ENCODE data around the gene PAX6.

The PAX6 gene

GRCh38 chr11:31797190-31798056 lies 13.7 kb downstream of the PAX6 start:
- Histone ChIP-seq H3K27ac (ENCODE audit: low read depth, low read length) (no peak overlapping the region), H3K4me1 (ENCODE audit: control insufficient read depth in 1 of 2, insufficient read depth in 2 of 2, low read length in 2 of 2) (peaks cover 0 to 6% of the 10 kb centered on the region in 2 donors), H3K36me3 (ENCODE audit: control insufficient read depth in 1 of 2, insufficient read depth in 2 of 2, low read length in 2 of 2) (no peaks in the 10 kb centered on the region), H3K9me3 (ENCODE audit: control insufficient read depth in 1 of 2, low read length in 2 of 2) (no peaks in the 10 kb centered on the region), H3K27me3 (ENCODE audit: control insufficient read depth in 1 of 2, insufficient read depth in 2 of 2, low read length in 2 of 2) (peaks cover 55 to 74% of the 10 kb centered on the region in 2 donors), H3K9ac (ENCODE audit: low read depth in 1 of 2, low read length in 2 of 2) (no peak overlapping the region), H3K4me3 (ENCODE audit: low read depth in 1 of 2, low read length in 2 of 2) (no peak overlapping the region)

GRCh38 chr11:31796499-31797189 lies 14.5 kb downstream of the PAX6 start:
- no peak overlapping the region for H3K27ac ChIP-seq (ENCODE audit: low read depth, low read length)
- H3K4me3 ChIP-seq (ENCODE audit: low read depth in 1 of 2, low read length in 2 of 2), result no peak overlapping the region
- H3K9me3 ChIP-seq (ENCODE audit: control insufficient read depth in 1 of 2, low read length in 2 of 2), result no peaks in the 10 kb centered on the region
- no peaks in the 10 kb centered on the region for H3K36me3 ChIP-seq (ENCODE audit: control insufficient read depth in 1 of 2, insufficient read depth in 2 of 2, low read length in 2 of 2)
- peaks cover 50 to 67% of the 10 kb centered on the region in 2 donors for H3K27me3 ChIP-seq (ENCODE audit: control insufficient read depth in 1 of 2, insufficient read depth in 2 of 2, low read length in 2 of 2)
- no peak overlapping the region for H3K9ac ChIP-seq (ENCODE audit: low read depth in 1 of 2, low read length in 2 of 2)
- H3K4me1 ChIP-seq (ENCODE audit: control insufficient read depth in 1 of 2, insufficient read depth in 2 of 2, low read length in 2 of 2), result peaks cover 0 to 6% of the 10 kb centered on the region in 2 donors

GRCh38 chr11:31795706-31796498 lies 15.2 kb downstream of the PAX6 start:
- Histone ChIP-seq H3K27me3 (ENCODE audit: control insufficient read depth in 1 of 2, insufficient read depth in 2 of 2, low read length in 2 of 2) (peaks cover 42 to 60% of the 10 kb centered on the region in 2 donors), H3K36me3 (ENCODE audit: control insufficient read depth in 1 of 2, insufficient read depth in 2 of 2, low read length in 2 of 2) (no peaks in the 10 kb centered on the region), H3K27ac (ENCODE audit: low read depth, low read length) (no peak overlapping the region), H3K4me3 (ENCODE audit: low read depth in 1 of 2, low read length in 2 of 2) (no peak overlapping the region), H3K9ac (ENCODE audit: low read depth in 1 of 2, low read length in 2 of 2) (no peak overlapping the region), H3K9me3 (ENCODE audit: control insufficient read depth in 1 of 2, low read length in 2 of 2) (no peaks in the 10 kb centered on the region), H3K4me1 (ENCODE audit: control insufficient read depth in 1 of 2, insufficient read depth in 2 of 2, low read length in 2 of 2) (peaks cover 0 to 6% of the 10 kb centered on the region in 2 donors)

- Histone ChIP-seq H3K4me3 (ENCODE audit: low read depth in 1 of 2, low read length in 2 of 2) (no peak overlapping the region), H3K27me3 (ENCODE audit: control insufficient read depth in 1 of 2, insufficient read depth in 2 of 2, low read length in 2 of 2) (peaks cover 30 to 46% of the 10 kb centered on the region in 2 donors), H3K9ac (ENCODE audit: low read depth in 1 of 2, low read length in 2 of 2) (no peak overlapping the region), H3K27ac (ENCODE audit: low read depth, low read length) (no peak overlapping the region), H3K9me3 (ENCODE audit: control insufficient read depth in 1 of 2, low read length in 2 of 2) (no peaks in the 10 kb centered on the region), H3K4me1 (ENCODE audit: control insufficient read depth in 1 of 2, insufficient read depth in 2 of 2, low read length in 2 of 2) (peaks cover 0 to 6% of the 10 kb centered on the region in 2 donors), H3K36me3 (ENCODE audit: control insufficient read depth in 1 of 2, insufficient read depth in 2 of 2, low read length in 2 of 2) (no peaks in the 10 kb centered on the region)
These were observed 16.6 kb downstream of the PAX6 start for GRCh38 chr11:31794548-31794947.

- Histone ChIP-seq H3K9ac (ENCODE audit: low read depth in 1 of 2, low read length in 2 of 2) (no peak overlapping the region), H3K27me3 (ENCODE audit: control insufficient read depth in 1 of 2, insufficient read depth in 2 of 2, low read length in 2 of 2) (peaks cover 19 to 33% of the 10 kb centered on the region in 2 donors), H3K4me3 (ENCODE audit: low read depth in 1 of 2, low read length in 2 of 2) (no peak overlapping the region), H3K27ac (ENCODE audit: low read depth, low read length) (no peak overlapping the region), H3K9me3 (ENCODE audit: control insufficient read depth in 1 of 2, low read length in 2 of 2) (no peaks in the 10 kb centered on the region), H3K36me3 (ENCODE audit: control insufficient read depth in 1 of 2, insufficient read depth in 2 of 2, low read length in 2 of 2) (no peaks in the 10 kb centered on the region), H3K4me1 (ENCODE audit: control insufficient read depth in 1 of 2, insufficient read depth in 2 of 2, low read length in 2 of 2) (peaks cover 0 to 1% of the 10 kb centered on the region in 2 donors)
These were observed 17.9 kb downstream of the PAX6 start for GRCh38 chr11:31793264-31793663.

GRCh38 chr11:31792456-31792855 lies 18.7 kb downstream of the PAX6 start:
- Histone ChIP-seq H3K27me3 (ENCODE audit: control insufficient read depth in 1 of 2, insufficient read depth in 2 of 2, low read length in 2 of 2) (peaks cover 12 to 25% of the 10 kb centered on the region in 2 donors), H3K27ac (ENCODE audit: low read depth, low read length) (no peak overlapping the region), H3K9me3 (ENCODE audit: control insufficient read depth in 1 of 2, low read length in 2 of 2) (no peaks in the 10 kb centered on the region), H3K4me1 (ENCODE audit: control insufficient read depth in 1 of 2, insufficient read depth in 2 of 2, low read length in 2 of 2) (no peaks in the 10 kb centered on the region), H3K4me3 (ENCODE audit: low read depth in 1 of 2, low read length in 2 of 2) (no peak overlapping the region), H3K9ac (ENCODE audit: low read depth in 1 of 2, low read length in 2 of 2) (no peak overlapping the region), H3K36me3 (ENCODE audit: control insufficient read depth in 1 of 2, insufficient read depth in 2 of 2, low read length in 2 of 2) (no peaks in the 10 kb centered on the region)

- Histone ChIP-seq H3K36me3 (ENCODE audit: control insufficient read depth in 1 of 2, insufficient read depth in 2 of 2, low read length in 2 of 2) (no peaks in the 10 kb centered on the region), H3K27me3 (ENCODE audit: control insufficient read depth in 1 of 2, insufficient read depth in 2 of 2, low read length in 2 of 2) (peaks cover 10 to 22% of the 10 kb centered on the region in 2 donors), H3K4me3 (ENCODE audit: low read depth in 1 of 2, low read length in 2 of 2) (no peak overlapping the region), H3K9me3 (ENCODE audit: control insufficient read depth in 1 of 2, low read length in 2 of 2) (no peaks in the 10 kb centered on the region), H3K4me1 (ENCODE audit: control insufficient read depth in 1 of 2, insufficient read depth in 2 of 2, low read length in 2 of 2) (no peaks in the 10 kb centered on the region), H3K27ac (ENCODE audit: low read depth, low read length) (no peak overlapping the region), H3K9ac (ENCODE audit: low read depth in 1 of 2, low read length in 2 of 2) (no peak overlapping the region)
These were observed 19.1 kb downstream of the PAX6 start for GRCh38 chr11:31792036-31792435.

- no peak overlapping the region for H3K4me3 ChIP-seq (ENCODE audit: low read depth in 1 of 2, low read length in 2 of 2)
- no peaks in the 10 kb centered on the region for H3K36me3 ChIP-seq (ENCODE audit: control insufficient read depth in 1 of 2, insufficient read depth in 2 of 2, low read length in 2 of 2)
- no peaks in the 10 kb centered on the region for H3K9me3 ChIP-seq (ENCODE audit: control insufficient read depth in 1 of 2, low read length in 2 of 2)
- H3K27me3 ChIP-seq (ENCODE audit: control insufficient read depth in 1 of 2, insufficient read depth in 2 of 2, low read length in 2 of 2), result peaks cover 5 to 8% of the 10 kb centered on the region in 2 donors
- no peak overlapping the region for H3K9ac ChIP-seq (ENCODE audit: low read depth in 1 of 2, low read length in 2 of 2)
- H3K27ac ChIP-seq (ENCODE audit: low read depth, low read length), result no peak overlapping the region
- H3K4me1 ChIP-seq (ENCODE audit: control insufficient read depth in 1 of 2, insufficient read depth in 2 of 2, low read length in 2 of 2), result no peaks in the 10 kb centered on the region
These were observed 20.5 kb downstream of the PAX6 start for GRCh38 chr11:31790649-31791048.

GRCh38 chr11:31788085-31788484 lies 23.0 kb downstream of the PAX6 start:
- peaks cover 0 to 5% of the 10 kb centered on the region in 2 donors for H3K27me3 ChIP-seq (ENCODE audit: control insufficient read depth in 1 of 2, insufficient read depth in 2 of 2, low read length in 2 of 2)
- H3K4me1 ChIP-seq (ENCODE audit: control insufficient read depth in 1 of 2, insufficient read depth in 2 of 2, low read length in 2 of 2), result no peaks in the 10 kb centered on the region
- H3K4me3 ChIP-seq (ENCODE audit: low read depth in 1 of 2, low read length in 2 of 2), result no peak overlapping the region
- H3K9ac ChIP-seq (ENCODE audit: low read depth in 1 of 2, low read length in 2 of 2), result no peak overlapping the region
- H3K36me3 ChIP-seq (ENCODE audit: control insufficient read depth in 1 of 2, insufficient read depth in 2 of 2, low read length in 2 of 2), result no peaks in the 10 kb centered on the region
- no peak overlapping the region for H3K27ac ChIP-seq (ENCODE audit: low read depth, low read length)
- no peaks in the 10 kb centered on the region for H3K9me3 ChIP-seq (ENCODE audit: control insufficient read depth in 1 of 2, low read length in 2 of 2)

Data from duodenal mucosa (tissue), 2 donors.